ENCODE results near the gene UNC5A. TPM values are rescaled to one million over a fixed set of nuclear protein-coding genes. Genes with fewer than 3 reads are reported as not detected.

UNC5A gene
- total RNA-seq, 1 donor from 2014 or later: 5.6 TPM

DNA sequence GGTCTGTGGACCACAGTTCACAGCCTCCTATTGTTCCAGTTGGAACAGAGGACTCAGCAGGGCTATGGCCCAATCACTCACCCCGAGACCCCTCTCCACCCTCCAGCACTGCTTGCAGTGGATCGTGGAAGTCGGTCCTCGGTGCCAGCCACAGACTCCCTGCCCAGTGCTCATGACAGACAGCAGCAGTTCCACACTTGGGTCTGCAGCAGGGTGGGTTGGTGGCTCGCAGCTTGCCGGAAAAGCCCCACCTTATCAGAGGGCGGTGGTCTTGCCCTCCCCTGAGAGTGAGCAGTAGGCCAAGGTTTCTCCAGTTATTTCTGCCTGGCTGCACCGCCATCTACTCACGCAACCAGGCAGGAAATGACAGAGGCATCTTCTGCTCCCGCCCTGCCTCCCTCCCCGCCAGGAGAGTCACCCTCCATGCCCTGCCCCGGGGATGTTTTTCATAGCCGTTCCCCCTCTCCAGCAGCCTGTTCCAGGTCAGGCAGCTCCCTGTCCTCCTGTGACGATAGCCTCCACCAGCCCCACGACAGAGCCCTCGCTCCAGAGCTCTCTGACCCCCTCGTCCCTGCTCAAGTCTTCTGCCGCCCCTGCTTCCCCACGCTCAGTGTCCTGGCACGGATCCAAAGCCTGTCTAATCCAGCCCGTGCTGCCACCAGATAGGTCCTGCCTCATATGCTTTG lies 34.5 kb downstream of the UNC5A start:
- peaks cover 23% of the 10 kb centered on the region for H3K4me1 Mint-ChIP-seq (ENCODE audit: low read depth, unreplicated experiment)
- H3K36me3 Mint-ChIP-seq (ENCODE audit: unreplicated experiment): peaks cover 4% of the 10 kb centered on the region
- no peak overlapping the region for H3K27ac Mint-ChIP-seq (ENCODE audit: unreplicated experiment)
- peaks cover 2% of the 10 kb centered on the region for H3K27me3 Mint-ChIP-seq (ENCODE audit: unreplicated experiment)
- H3K4me3 Mint-ChIP-seq (ENCODE audit: unreplicated experiment): no peak overlapping the region
- peaks cover 3% of the 10 kb centered on the region for H3K9me3 Mint-ChIP-seq (ENCODE audit: unreplicated experiment)
- DNase-seq: no peak
- TF ChIP-seq, protein P1, sequence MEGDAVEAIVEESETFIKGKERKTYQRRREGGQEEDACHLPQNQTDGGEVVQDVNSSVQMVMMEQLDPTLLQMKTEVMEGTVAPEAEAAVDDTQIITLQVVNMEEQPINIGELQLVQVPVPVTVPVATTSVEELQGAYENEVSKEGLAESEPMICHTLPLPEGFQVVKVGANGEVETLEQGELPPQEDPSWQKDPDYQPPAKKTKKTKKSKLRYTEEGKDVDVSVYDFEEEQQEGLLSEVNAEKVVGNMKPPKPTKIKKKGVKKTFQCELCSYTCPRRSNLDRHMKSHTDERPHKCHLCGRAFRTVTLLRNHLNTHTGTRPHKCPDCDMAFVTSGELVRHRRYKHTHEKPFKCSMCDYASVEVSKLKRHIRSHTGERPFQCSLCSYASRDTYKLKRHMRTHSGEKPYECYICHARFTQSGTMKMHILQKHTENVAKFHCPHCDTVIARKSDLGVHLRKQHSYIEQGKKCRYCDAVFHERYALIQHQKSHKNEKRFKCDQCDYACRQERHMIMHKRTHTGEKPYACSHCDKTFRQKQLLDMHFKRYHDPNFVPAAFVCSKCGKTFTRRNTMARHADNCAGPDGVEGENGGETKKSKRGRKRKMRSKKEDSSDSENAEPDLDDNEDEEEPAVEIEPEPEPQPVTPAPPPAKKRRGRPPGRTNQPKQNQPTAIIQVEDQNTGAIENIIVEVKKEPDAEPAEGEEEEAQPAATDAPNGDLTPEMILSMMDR (IDR thresholded peaks at IDR 0.05; ENCODE audit: partially characterized antibody, unreplicated experiment): no peak

DNA sequence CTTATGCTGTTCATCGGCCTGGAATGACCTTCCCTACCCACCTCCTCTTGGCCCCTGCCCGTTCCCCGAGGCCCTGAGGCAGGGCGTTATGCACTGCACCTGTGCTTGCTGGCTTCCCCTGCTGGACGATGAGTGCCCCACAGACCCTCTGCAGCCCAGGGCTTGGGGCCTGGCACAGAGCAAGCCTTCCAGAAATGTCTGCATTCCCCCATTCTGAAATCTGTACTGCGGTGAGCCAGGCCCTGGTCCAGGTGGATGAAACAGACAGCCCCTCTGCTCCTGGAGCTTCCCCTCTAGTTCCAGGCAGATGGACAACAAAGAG lies 35.0 kb downstream of the UNC5A start:
- TF ChIP-seq, protein P1 (IDR thresholded peaks at IDR 0.05; ENCODE audit: partially characterized antibody, unreplicated experiment): no peak
- Mint-ChIP-seq H3K9me3 (ENCODE audit: unreplicated experiment) (peaks cover 3% of the 10 kb centered on the region), H3K27me3 (ENCODE audit: unreplicated experiment) (peaks cover 6% of the 10 kb centered on the region), H3K36me3 (ENCODE audit: unreplicated experiment) (peaks cover 4% of the 10 kb centered on the region), H3K27ac (ENCODE audit: unreplicated experiment) (no peak overlapping the region), H3K4me1 (ENCODE audit: low read depth, unreplicated experiment) (peaks cover 22% of the 10 kb centered on the region), H3K4me3 (ENCODE audit: unreplicated experiment) (peak overlapping the region; percentile 47)
- DNase-seq: no peak

DNA sequence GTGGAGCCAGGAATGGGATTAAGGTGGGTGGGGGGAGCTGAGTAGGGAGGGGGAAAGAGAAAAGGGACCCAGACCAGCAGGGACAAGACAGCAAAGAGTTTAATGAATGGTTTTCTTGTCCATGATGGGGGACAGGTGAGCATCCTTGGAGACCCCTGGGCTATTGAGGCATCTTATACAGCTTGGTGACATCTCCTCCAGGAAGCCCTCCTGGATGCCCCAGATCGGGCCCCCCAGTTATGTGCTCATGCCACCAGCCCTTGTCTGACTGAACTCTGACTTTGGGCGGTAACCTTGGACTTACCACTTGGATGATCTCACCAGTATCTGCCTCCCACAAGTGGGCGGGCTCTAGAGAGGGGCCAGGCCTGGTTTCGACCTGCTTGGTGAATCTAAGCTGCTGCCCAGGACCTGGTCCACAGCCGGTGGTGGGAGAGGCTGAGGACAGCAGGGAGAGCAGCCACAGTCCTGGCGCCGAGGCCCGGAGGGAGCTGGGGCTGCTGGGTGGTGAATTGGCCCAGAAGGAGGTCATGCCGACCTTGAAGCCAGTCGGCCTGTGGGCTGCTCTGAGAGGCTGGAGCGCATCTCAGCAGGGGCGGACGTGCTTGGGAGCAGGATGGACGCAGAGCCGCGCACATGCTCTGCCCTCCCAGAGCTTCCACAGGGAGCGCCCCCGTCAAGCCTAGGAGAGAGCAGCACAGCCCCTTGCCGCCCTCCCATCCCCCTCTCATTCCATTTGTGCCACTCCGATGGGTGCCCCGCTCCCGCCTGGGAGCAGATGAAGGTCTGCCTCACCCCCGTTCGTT lies 36.2 kb downstream of the UNC5A start:
- Mint-ChIP-seq H3K4me3 (ENCODE audit: unreplicated experiment) (no peak overlapping the region), H3K4me1 (ENCODE audit: low read depth, unreplicated experiment) (peaks cover 14% of the 10 kb centered on the region), H3K27me3 (ENCODE audit: unreplicated experiment) (peaks cover 4% of the 10 kb centered on the region), H3K36me3 (ENCODE audit: unreplicated experiment) (peaks cover 4% of the 10 kb centered on the region), H3K9me3 (ENCODE audit: unreplicated experiment) (peaks cover 3% of the 10 kb centered on the region), H3K27ac (ENCODE audit: unreplicated experiment) (no peak overlapping the region)
- TF ChIP-seq, protein P1 (IDR thresholded peaks at IDR 0.05; ENCODE audit: partially characterized antibody, unreplicated experiment): no peak
- no peak for DNase-seq

DNA sequence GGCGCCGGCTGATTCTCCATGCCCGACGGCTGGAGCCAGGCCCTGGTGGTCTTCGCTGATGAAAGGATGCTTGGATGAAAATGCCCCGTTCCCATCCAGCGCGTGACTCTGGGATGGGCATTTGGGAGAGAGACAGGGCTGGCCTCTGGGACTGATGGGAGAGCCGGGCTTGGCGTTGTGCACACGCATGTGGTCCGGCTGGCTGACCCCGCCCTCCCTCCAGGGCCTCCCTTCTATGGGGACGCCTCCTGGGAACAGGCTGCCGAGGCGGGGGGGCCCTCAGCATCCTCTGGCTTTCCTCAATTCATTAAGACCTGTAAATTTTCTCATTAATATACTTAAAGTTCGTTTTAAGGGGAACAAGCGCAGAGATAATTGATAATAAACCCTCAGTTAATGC lies 36.8 kb downstream of the UNC5A start:
- H3K36me3 Mint-ChIP-seq (ENCODE audit: unreplicated experiment): peaks cover 4% of the 10 kb centered on the region
- TF ChIP-seq, protein P1 (IDR thresholded peaks at IDR 0.05; ENCODE audit: partially characterized antibody, unreplicated experiment): no peak
- H3K27ac Mint-ChIP-seq (ENCODE audit: unreplicated experiment): no peak overlapping the region
- H3K9me3 Mint-ChIP-seq (ENCODE audit: unreplicated experiment): peaks cover 3% of the 10 kb centered on the region
- no peak overlapping the region for H3K4me3 Mint-ChIP-seq (ENCODE audit: unreplicated experiment)
- DNase-seq: no peak
- peaks cover 14% of the 10 kb centered on the region for H3K4me1 Mint-ChIP-seq (ENCODE audit: low read depth, unreplicated experiment)
- H3K27me3 Mint-ChIP-seq (ENCODE audit: unreplicated experiment): peaks cover 4% of the 10 kb centered on the region

DNA sequence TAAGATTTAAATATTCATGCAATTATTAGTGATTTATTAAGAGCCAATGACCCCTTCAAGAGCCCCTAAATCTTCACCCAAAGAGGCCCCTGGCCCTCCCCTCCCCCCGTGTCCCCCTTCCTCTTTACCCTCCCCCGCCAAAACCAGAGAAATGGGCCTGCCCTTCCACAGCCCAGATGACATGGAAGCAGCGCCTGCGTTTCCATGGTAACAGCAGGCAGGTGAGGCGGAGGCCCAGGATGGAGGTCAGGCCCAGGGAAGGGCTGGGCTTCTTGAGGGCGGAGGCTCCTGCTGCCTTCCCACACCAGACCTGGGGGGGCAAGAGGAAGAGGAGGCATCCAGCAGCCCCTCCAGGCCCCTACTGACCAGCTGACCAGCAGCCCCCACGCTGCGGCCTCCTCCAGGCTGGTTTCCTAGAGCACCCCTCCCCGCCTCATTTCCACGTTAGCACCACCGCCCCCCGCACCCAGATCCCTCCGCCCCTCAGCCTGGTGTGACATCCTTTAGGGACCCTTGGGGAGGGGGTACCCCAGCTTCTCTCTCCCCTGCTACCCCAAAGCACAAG lies 37.4 kb downstream of the UNC5A start:
- DNase-seq: no peak
- TF ChIP-seq, protein P1 (IDR thresholded peaks at IDR 0.05; ENCODE audit: partially characterized antibody, unreplicated experiment): no peak
- H3K4me3 Mint-ChIP-seq (ENCODE audit: unreplicated experiment): no peak overlapping the region
- no peak overlapping the region for H3K27ac Mint-ChIP-seq (ENCODE audit: unreplicated experiment)
- peaks cover 4% of the 10 kb centered on the region for H3K36me3 Mint-ChIP-seq (ENCODE audit: unreplicated experiment)
- peaks cover 18% of the 10 kb centered on the region for H3K4me1 Mint-ChIP-seq (ENCODE audit: low read depth, unreplicated experiment)
- peaks cover 6% of the 10 kb centered on the region for H3K27me3 Mint-ChIP-seq (ENCODE audit: unreplicated experiment)
- peaks cover 3% of the 10 kb centered on the region for H3K9me3 Mint-ChIP-seq (ENCODE audit: unreplicated experiment)

All from glutamatergic neuron (in vitro differentiated cells).